Renal cortical epithelial cell (primary cell): ENCODE measurements around the gene KISS1. TPM values are rescaled to one million over a fixed set of nuclear protein-coding genes. Genes with fewer than 3 reads are reported as not detected.

Source experiments
- DNase-seq: peaks from one replicate; pipeline ENCODE4 v3.0.0-alpha.2; 2011; ENCODE audit warnings: low read depth
- total RNA-seq: library from RNA; depleted of rRNA; stranded (reverse); fragments of >200 nt; gene quantifications from 2 replicates; pipeline ENCODE4 v1.2.3, GENCODE V29; 2014

The KISS1 gene
- total RNA-seq, 1 donor from 2014 or later = not detected

- DNase-seq = no peak
Observed at GRCh38 chr1:204161609-204162493, 34.4 kb downstream of the KISS1 start.

- no peak for DNase-seq
Observed at GRCh38 chr1:204157962-204158361, 38.3 kb downstream of the KISS1 start.

- no peak for DNase-seq
Observed at GRCh38 chr1:204155881-204156280, 40.4 kb downstream of the KISS1 start.

- no peak for DNase-seq
Observed at GRCh38 chr1:204154568-204155255, 41.6 kb downstream of the KISS1 start.

GRCh38 chr1:204153667-204154066 lies 42.6 kb downstream of the KISS1 start:
- DNase-seq = no peak

GRCh38 chr1:204152310-204153044 lies 43.8 kb downstream of the KISS1 start:
- DNase-seq = no peak

GRCh38 chr1:204151552-204152309 lies 44.6 kb downstream of the KISS1 start, which contains the start of gene ETNK2:
ETNK2 (minus strand) TSS chr1:204152044; CDS start chr1:204151852, 192 bp downstream.
- no peak for DNase-seq

- DNase-seq = peak; percentile 21
Observed at GRCh38 chr1:204150702-204151551, 45.4 kb downstream of the KISS1 start.

GRCh38 chr1:204149635-204150565 lies 46.4 kb downstream of the KISS1 start:
- DNase-seq = peak; percentile 22

- no peak for DNase-seq
Observed at GRCh38 chr1:204149107-204149506, 47.2 kb downstream of the KISS1 start.

GRCh38 chr1:204147406-204148383 lies 48.6 kb downstream of the KISS1 start:
- DNase-seq = no peak

- no peak for DNase-seq
Observed at GRCh38 chr1:204146965-204147364, 49.3 kb downstream of the KISS1 start.

GRCh38 chr1:204146309-204146708 lies 50.0 kb downstream of the KISS1 start:
- no peak for DNase-seq

GRCh38 chr1:204145033-204145504 lies 51.2 kb downstream of the KISS1 start:
- DNase-seq = no peak

- no peak for DNase-seq
Observed at GRCh38 chr1:204143276-204144041, 52.8 kb downstream of the KISS1 start.

- DNase-seq = no peak
Observed at GRCh38 chr1:204142032-204142974, 54.0 kb downstream of the KISS1 start.
